ENCODE measurements around the gene RPS6KB2.

RPS6KB2 gene

GRCh38 chr11:67381244-67381972, 46.9 kb upstream of the RPS6KB2 start:
- Histone ChIP-seq H3K79me2 (ENCODE audit: insufficient read depth, low read length) (no peaks in the 10 kb centered on the region), H3K27ac (ENCODE audit: low read depth, low read length, poor library complexity, severe bottlenecking) (peak overlapping the region; percentile 1), H3K4me1 (ENCODE audit: insufficient read depth, low read length, severe bottlenecking) (peaks cover 12% of the 10 kb centered on the region), H3K4me3 (ENCODE audit: low read depth, low read length, poor library complexity, severe bottlenecking) (no peak overlapping the region), H2AFZ (ENCODE audit: low read length) (peak overlapping the region; percentile 93; the same call in 1 of the 2 replicates), H3K36me3 (ENCODE audit: insufficient read depth, low read length) (no peaks in the 10 kb centered on the region), H3K4me2 (ENCODE audit: low read length) (peak overlapping the region; percentile 8), H4K20me1 (ENCODE audit: insufficient read depth, low read length) (no peaks in the 10 kb centered on the region), H3K27me3 (ENCODE audit: insufficient read depth, low read length) (peaks cover 4% of the 10 kb centered on the region; the same call in 1 of the 2 replicates), H3K9me3 (ENCODE audit: low read length) (no peaks in the 10 kb centered on the region), H3F3A (ENCODE audit: insufficient read depth, low read length) (no peaks in the 10 kb centered on the region), H3K9me2 (ENCODE audit: low read depth, low read length) (no peaks in the 10 kb centered on the region), H3K9ac (ENCODE audit: low read length) (peak overlapping the region; percentile 26; the same call in 1 of the 2 replicates)
- TF ChIP-seq EZH2 (IDR thresholded peaks at IDR 0.05; ENCODE audit: borderline replicate concordance, low read length) (no peak), CTCF (IDR thresholded peaks at IDR 0.05; ENCODE audit: low read length) (no peak)

GRCh38 chr11:67382276-67383136, 45.8 kb upstream of the RPS6KB2 start:
- Histone ChIP-seq H2AFZ (ENCODE audit: low read length) (no peak overlapping the region), H3K27ac (ENCODE audit: low read depth, low read length, poor library complexity, severe bottlenecking) (no peak overlapping the region), H3F3A (ENCODE audit: insufficient read depth, low read length) (no peaks in the 10 kb centered on the region), H4K20me1 (ENCODE audit: insufficient read depth, low read length) (no peaks in the 10 kb centered on the region), H3K36me3 (ENCODE audit: insufficient read depth, low read length) (no peaks in the 10 kb centered on the region), H3K4me3 (ENCODE audit: low read depth, low read length, poor library complexity, severe bottlenecking) (no peak overlapping the region), H3K4me1 (ENCODE audit: insufficient read depth, low read length, severe bottlenecking) (peaks cover 12% of the 10 kb centered on the region), H3K27me3 (ENCODE audit: insufficient read depth, low read length) (no peaks in the 10 kb centered on the region; the same call in 1 of the 2 replicates), H3K79me2 (ENCODE audit: insufficient read depth, low read length) (no peaks in the 10 kb centered on the region), H3K9ac (ENCODE audit: low read length) (no peak overlapping the region), H3K9me2 (ENCODE audit: low read depth, low read length) (no peaks in the 10 kb centered on the region), H3K4me2 (ENCODE audit: low read length) (no peak overlapping the region), H3K9me3 (ENCODE audit: low read length) (no peaks in the 10 kb centered on the region)
- TF ChIP-seq CTCF (IDR thresholded peaks at IDR 0.05; ENCODE audit: low read length) (peak; percentile 98), EZH2 (IDR thresholded peaks at IDR 0.05; ENCODE audit: borderline replicate concordance, low read length) (no peak)

- Histone ChIP-seq H3K27ac (ENCODE audit: low read depth, low read length, poor library complexity, severe bottlenecking) (no peak overlapping the region), H3K9me3 (ENCODE audit: low read length) (no peaks in the 10 kb centered on the region), H3K4me2 (ENCODE audit: low read length) (no peak overlapping the region), H3F3A (ENCODE audit: insufficient read depth, low read length) (no peaks in the 10 kb centered on the region), H3K4me3 (ENCODE audit: low read depth, low read length, poor library complexity, severe bottlenecking) (no peak overlapping the region), H3K4me1 (ENCODE audit: insufficient read depth, low read length, severe bottlenecking) (peaks cover 12% of the 10 kb centered on the region), H2AFZ (ENCODE audit: low read length) (no peak overlapping the region), H3K9me2 (ENCODE audit: low read depth, low read length) (no peaks in the 10 kb centered on the region), H4K20me1 (ENCODE audit: insufficient read depth, low read length) (no peaks in the 10 kb centered on the region), H3K79me2 (ENCODE audit: insufficient read depth, low read length) (no peaks in the 10 kb centered on the region), H3K9ac (ENCODE audit: low read length) (no peak overlapping the region), H3K27me3 (ENCODE audit: insufficient read depth, low read length) (no peaks in the 10 kb centered on the region; the same call in 1 of the 2 replicates), H3K36me3 (ENCODE audit: insufficient read depth, low read length) (no peaks in the 10 kb centered on the region)
- no peak for TF ChIP-seq EZH2 (IDR thresholded peaks at IDR 0.05; ENCODE audit: borderline replicate concordance, low read length)
These were observed 43.4 kb upstream of the RPS6KB2 start for GRCh38 chr11:67384851-67385366.

All from OCI-LY1 (cell line).